ENCODE results near the gene CRACR2A.

The CRACR2A gene

DNA sequence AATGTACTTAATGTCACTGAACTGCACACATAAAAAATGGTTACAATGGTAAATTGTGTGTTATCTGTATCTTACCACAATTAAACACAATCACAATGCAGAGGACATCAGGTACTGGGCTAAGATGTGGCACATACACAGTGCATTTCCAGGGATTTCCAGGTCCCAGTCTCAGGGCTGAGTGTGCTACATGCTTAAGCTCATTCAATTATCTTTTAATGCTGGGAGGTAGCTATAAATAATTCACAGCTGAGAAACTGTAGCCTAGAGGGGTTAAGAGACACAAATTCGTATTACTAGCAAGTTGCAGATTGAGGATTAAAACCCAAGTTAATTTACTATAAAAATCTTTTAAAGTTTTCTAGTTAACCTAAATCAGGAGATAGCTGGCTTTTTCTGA, 67.1 kb downstream of the CRACR2A start:
- TF ChIP-seq, protein P1, sequence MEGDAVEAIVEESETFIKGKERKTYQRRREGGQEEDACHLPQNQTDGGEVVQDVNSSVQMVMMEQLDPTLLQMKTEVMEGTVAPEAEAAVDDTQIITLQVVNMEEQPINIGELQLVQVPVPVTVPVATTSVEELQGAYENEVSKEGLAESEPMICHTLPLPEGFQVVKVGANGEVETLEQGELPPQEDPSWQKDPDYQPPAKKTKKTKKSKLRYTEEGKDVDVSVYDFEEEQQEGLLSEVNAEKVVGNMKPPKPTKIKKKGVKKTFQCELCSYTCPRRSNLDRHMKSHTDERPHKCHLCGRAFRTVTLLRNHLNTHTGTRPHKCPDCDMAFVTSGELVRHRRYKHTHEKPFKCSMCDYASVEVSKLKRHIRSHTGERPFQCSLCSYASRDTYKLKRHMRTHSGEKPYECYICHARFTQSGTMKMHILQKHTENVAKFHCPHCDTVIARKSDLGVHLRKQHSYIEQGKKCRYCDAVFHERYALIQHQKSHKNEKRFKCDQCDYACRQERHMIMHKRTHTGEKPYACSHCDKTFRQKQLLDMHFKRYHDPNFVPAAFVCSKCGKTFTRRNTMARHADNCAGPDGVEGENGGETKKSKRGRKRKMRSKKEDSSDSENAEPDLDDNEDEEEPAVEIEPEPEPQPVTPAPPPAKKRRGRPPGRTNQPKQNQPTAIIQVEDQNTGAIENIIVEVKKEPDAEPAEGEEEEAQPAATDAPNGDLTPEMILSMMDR (IDR thresholded peaks at IDR 0.05; ENCODE audit: insufficient read depth, low read depth, low read length, missing control alignments) = no peak
- H3K4me3 ChIP-seq (ENCODE audit: low read depth, low read length) = no peak overlapping the region
- no peak for DNase-seq (ENCODE audit: low read depth)

DNA sequence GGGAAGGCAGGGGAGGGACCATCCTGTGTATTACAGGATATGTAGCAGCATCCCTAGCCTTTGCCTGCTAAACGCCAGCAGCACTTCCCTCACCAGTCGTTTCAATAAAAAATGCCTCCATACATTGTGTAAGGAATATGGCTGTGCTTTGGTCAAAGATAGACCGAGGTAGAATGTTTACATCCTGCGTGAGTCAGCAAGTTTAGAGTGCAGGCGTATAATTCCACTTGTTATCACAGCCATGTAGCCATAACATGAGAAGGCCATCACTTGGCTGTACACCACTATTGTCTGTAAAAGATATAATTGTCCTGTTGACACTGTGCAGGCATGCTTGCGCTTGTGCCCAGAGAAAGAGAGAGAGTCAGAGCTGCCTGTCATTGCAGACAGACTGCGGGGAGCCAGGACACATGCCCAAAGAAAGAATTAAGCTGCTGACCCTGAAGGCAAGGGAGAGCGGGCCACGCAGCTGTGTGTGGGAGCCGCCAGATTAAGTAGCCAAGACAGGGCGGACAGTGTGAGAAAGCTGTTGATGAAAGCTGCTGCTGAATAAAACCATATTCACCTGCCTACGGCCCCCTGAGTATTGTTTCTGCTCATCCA, 68.4 kb downstream of the CRACR2A start:
- no peak overlapping the region for H3K4me3 ChIP-seq (ENCODE audit: low read depth, low read length)
- no peak for DNase-seq (ENCODE audit: low read depth)
- TF ChIP-seq, protein P1 (IDR thresholded peaks at IDR 0.05; ENCODE audit: insufficient read depth, low read depth, low read length, missing control alignments) = no peak

DNA sequence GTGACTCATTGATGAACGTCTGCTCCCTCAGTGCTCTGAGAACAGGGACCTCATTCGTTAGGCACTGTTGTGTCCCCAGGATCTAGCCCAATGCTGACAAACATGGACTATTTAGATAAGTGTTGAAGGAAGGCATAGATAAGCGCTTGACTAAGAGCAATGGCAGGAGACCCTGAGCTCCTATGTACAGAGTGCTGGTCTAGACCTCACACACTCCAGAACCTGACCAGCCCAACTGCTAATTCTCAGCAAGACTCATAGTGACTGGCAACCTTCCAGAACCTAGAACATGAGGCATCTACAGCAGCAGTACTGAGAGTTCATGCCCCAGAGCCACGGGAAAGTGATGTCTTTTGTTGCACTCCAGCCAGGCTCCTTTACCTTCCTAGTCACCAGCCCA, 69.2 kb downstream of the CRACR2A start:
- no peak for DNase-seq (ENCODE audit: low read depth)
- TF ChIP-seq, protein P1 (IDR thresholded peaks at IDR 0.05; ENCODE audit: insufficient read depth, low read depth, low read length, missing control alignments) = no peak
- H3K4me3 ChIP-seq (ENCODE audit: low read depth, low read length) = no peak overlapping the region

DNA sequence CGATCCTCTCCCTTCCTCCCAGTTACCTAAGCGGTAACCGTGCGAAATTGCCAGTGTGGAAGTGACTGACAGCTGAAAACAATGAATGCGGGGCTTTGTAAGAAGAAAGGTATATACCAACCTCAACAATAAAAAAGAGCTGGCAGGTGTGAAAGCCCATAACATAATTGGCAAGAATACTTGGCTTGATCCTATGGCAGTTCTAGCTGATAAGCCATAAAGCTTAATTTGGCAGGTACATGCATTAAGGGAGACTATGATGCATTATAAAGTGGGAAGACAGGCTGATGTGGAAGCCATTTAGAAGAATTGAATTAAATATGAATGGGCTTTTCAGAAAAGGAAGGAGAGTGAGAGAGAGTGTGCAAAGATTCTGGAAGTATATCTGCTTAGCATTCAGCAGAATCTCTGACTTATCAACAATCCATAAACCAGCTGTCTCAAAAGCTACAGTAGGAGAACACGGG, 71.3 kb downstream of the CRACR2A start:
- TF ChIP-seq, protein P1 (IDR thresholded peaks at IDR 0.05; ENCODE audit: insufficient read depth, low read depth, low read length, missing control alignments) = no peak
- no peak for DNase-seq (ENCODE audit: low read depth)
- no peak overlapping the region for H3K4me3 ChIP-seq (ENCODE audit: low read depth, low read length)

DNA sequence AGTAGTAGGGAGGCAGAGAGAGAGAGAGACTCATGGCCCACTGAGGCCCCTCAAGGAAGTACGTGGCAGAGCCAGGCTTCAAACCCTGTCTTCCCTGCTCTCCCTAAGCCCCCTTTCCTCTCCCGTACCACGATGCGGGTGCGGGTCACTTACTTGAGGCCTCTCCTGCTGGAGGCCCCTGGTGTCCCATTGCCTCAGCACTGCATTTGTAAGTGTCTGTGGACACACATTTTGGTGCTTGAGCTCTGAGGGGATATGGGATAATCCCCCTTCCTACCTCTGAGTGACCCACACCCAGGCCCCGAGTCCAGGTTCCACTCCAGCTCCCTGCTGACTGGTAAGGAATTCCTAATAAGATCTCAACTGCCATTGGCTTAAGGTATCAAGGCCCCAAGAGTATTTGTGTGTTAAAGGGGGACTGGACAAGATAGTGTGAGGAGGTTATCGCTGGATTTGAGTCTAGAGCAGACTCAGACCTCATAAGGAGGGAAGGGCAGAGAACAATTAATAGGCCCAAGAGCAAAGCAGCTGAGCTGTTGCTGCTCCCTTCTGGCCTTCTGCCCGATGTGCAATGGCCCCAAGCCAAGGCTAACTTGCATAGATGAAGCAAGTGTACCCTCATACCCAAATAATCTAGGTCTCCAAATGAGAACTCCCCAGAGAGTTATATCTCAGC, 71.9 kb downstream of the CRACR2A start:
- no peak for DNase-seq (ENCODE audit: low read depth)
- TF ChIP-seq, protein P1 (IDR thresholded peaks at IDR 0.05; ENCODE audit: insufficient read depth, low read depth, low read length, missing control alignments) = no peak
- no peak overlapping the region for H3K4me3 ChIP-seq (ENCODE audit: low read depth, low read length)

DNA sequence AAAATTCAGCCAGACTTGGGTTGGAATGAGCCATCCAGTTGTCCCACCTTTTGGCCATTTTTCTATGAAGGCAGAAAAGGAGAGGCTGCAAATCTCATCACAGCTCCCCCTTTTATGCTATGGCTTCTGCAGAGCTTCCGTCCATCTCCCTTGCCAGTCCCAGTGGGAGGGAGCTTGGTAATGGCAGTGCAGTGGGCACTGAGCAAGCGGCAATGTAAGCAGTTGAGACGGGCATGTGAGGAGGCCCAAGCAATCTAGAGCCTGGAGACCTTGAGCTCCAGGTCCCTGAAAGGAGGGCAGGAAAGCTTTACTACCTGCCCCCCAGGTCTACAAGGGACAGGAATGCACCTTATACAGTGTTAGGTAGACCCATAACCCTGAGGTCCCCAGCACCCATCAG, 73.1 kb downstream of the CRACR2A start:
- no peak for DNase-seq (ENCODE audit: low read depth)
- TF ChIP-seq, protein P1 (IDR thresholded peaks at IDR 0.05; ENCODE audit: insufficient read depth, low read depth, low read length, missing control alignments) = no peak
- no peak overlapping the region for H3K4me3 ChIP-seq (ENCODE audit: low read depth, low read length)
